ENCODE data around the gene CDC42SE1. TPM values are rescaled to one million over a fixed set of nuclear protein-coding genes. Genes with fewer than 3 reads are reported as not detected.

CDC42SE1 gene
- total and polyA plus RNA-seq, 9 of the 15 experiments (the other 6 are each of a cell fraction or from before 2014, with no cell fraction given) = 78.1 to 189 (median 114) TPM

DNA sequence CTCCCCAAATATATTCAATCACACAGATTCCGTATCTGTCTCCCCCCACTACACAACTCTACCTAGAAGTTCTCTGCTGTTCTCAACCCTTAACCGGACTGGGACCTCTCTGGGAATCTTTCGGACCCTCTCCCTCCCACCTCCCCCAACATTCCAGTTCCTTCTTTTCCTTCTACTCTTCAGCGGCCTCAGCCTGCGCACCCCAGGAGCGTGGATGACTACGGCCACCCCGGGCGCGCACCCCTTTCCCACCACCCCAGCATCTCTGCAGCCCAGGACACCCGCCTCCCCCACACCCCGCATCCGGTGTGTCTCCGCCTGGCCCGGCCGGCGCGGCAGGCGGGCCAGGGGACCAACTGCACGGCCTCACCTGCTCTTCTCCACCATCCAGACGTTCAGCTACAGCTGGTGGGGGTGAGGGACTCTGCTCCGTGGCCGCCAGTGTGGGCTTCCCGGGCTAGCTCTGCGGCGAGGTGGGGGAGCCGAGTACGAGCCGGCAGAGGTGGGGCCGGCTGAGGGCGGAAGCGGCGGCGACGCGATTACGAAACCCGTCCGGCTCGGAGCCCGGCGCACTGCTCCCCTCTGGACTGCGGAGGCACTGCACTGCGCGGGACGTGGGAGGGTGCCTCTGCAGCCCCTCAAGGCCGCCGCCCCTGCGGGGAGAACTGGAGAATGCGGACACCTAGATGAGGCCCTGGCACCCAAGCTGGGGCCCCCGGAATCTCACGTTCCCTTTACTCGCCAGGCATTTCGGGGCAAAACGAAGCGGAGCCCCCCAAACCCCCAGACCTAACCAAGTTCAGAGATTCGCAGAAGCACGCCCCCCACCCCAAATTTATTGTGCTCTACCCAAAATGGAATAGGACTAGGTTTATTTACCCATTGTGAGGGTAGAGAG lies at the start of gene CDC42SE1 (continued):
- TF ChIP-seq, protein P1, sequence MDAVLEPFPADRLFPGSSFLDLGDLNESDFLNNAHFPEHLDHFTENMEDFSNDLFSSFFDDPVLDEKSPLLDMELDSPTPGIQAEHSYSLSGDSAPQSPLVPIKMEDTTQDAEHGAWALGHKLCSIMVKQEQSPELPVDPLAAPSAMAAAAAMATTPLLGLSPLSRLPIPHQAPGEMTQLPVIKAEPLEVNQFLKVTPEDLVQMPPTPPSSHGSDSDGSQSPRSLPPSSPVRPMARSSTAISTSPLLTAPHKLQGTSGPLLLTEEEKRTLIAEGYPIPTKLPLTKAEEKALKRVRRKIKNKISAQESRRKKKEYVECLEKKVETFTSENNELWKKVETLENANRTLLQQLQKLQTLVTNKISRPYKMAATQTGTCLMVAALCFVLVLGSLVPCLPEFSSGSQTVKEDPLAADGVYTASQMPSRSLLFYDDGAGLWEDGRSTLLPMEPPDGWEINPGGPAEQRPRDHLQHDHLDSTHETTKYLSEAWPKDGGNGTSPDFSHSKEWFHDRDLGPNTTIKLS (IDR thresholded peaks at IDR 0.05; ENCODE audit: borderline replicate concordance, low read depth) = peak; percentile 49; the same call in 1 of the 2 replicates
- TF ChIP-seq CBX1 (IDR thresholded peaks at IDR 0.05; ENCODE audit: low read depth) = peak; percentile 36; the same call in 1 of the 2 replicates
- TF ChIP-seq ILF3 (IDR thresholded peaks at IDR 0.05; ENCODE audit: borderline replicate concordance) = no peak
- TF ChIP-seq, protein P2, sequence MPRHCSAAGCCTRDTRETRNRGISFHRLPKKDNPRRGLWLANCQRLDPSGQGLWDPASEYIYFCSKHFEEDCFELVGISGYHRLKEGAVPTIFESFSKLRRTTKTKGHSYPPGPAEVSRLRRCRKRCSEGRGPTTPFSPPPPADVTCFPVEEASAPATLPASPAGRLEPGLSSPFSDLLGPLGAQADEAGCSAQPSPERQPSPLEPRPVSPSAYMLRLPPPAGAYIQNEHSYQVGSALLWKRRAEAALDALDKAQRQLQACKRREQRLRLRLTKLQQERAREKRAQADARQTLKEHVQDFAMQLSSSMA (CRISPR knock-in tag; IDR thresholded peaks at IDR 0.05) = no peak
- no peak for TF ChIP-seq TEAD2 (tag; IDR thresholded peaks at IDR 0.05)
- TF ChIP-seq NR2C1 (IDR thresholded peaks at IDR 0.05) = no peak
- TF ChIP-seq NR2C1 (tag; IDR thresholded peaks at IDR 0.05) = no peak
- TF ChIP-seq MYBL2 (IDR thresholded peaks at IDR 0.05; ENCODE audit: low read depth) = no peak
- TF ChIP-seq MYBL2 (CRISPR knock-in tag; IDR thresholded peaks at IDR 0.05; ENCODE audit: borderline replicate concordance) = no peak
- TF ChIP-seq ATF1 (CRISPR knock-in tag; IDR thresholded peaks at IDR 0.05) = no peak
- TF ChIP-seq ATF1 (tag; IDR thresholded peaks at IDR 0.05) = peak; percentile 78
- TF ChIP-seq ESRRA (IDR thresholded peaks at IDR 0.05; ENCODE audit: borderline replicate concordance, low read depth) = peak; percentile 66; the same call in 1 of the 2 replicates
- TF ChIP-seq, protein P3, sequence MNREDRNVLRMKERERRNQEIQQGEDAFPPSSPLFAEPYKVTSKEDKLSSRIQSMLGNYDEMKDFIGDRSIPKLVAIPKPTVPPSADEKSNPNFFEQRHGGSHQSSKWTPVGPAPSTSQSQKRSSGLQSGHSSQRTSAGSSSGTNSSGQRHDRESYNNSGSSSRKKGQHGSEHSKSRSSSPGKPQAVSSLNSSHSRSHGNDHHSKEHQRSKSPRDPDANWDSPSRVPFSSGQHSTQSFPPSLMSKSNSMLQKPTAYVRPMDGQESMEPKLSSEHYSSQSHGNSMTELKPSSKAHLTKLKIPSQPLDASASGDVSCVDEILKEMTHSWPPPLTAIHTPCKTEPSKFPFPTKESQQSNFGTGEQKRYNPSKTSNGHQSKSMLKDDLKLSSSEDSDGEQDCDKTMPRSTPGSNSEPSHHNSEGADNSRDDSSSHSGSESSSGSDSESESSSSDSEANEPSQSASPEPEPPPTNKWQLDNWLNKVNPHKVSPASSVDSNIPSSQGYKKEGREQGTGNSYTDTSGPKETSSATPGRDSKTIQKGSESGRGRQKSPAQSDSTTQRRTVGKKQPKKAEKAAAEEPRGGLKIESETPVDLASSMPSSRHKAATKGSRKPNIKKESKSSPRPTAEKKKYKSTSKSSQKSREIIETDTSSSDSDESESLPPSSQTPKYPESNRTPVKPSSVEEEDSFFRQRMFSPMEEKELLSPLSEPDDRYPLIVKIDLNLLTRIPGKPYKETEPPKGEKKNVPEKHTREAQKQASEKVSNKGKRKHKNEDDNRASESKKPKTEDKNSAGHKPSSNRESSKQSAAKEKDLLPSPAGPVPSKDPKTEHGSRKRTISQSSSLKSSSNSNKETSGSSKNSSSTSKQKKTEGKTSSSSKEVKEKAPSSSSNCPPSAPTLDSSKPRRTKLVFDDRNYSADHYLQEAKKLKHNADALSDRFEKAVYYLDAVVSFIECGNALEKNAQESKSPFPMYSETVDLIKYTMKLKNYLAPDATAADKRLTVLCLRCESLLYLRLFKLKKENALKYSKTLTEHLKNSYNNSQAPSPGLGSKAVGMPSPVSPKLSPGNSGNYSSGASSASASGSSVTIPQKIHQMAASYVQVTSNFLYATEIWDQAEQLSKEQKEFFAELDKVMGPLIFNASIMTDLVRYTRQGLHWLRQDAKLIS (CRISPR knock-in tag; IDR thresholded peaks at IDR 0.05) = peak; percentile 78
- TF ChIP-seq PHF20 (IDR thresholded peaks at IDR 0.05; ENCODE audit: partially characterized antibody) = peak; percentile 20
- TF ChIP-seq, protein P4, sequence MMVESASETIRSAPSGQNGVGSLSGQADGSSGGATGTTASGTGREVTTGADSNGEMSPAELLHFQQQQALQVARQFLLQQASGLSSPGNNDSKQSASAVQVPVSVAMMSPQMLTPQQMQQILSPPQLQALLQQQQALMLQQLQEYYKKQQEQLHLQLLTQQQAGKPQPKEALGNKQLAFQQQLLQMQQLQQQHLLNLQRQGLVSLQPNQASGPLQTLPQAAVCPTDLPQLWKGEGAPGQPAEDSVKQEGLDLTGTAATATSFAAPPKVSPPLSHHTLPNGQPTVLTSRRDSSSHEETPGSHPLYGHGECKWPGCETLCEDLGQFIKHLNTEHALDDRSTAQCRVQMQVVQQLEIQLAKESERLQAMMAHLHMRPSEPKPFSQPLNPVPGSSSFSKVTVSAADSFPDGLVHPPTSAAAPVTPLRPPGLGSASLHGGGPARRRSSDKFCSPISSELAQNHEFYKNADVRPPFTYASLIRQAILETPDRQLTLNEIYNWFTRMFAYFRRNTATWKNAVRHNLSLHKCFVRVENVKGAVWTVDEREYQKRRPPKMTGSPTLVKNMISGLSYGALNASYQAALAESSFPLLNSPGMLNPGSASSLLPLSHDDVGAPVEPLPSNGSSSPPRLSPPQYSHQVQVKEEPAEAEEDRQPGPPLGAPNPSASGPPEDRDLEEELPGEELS (CRISPR knock-in tag; IDR thresholded peaks at IDR 0.05; ENCODE audit: borderline replicate concordance) = 0 out of 2 replicates have a peak, but pooled peaks have one; percentile 47
- peak; percentile 92; the same call in 1 of the 2 replicates for TF ChIP-seq NBN (IDR thresholded peaks at IDR 0.05; ENCODE audit: low read depth)
- TF ChIP-seq, protein P5, sequence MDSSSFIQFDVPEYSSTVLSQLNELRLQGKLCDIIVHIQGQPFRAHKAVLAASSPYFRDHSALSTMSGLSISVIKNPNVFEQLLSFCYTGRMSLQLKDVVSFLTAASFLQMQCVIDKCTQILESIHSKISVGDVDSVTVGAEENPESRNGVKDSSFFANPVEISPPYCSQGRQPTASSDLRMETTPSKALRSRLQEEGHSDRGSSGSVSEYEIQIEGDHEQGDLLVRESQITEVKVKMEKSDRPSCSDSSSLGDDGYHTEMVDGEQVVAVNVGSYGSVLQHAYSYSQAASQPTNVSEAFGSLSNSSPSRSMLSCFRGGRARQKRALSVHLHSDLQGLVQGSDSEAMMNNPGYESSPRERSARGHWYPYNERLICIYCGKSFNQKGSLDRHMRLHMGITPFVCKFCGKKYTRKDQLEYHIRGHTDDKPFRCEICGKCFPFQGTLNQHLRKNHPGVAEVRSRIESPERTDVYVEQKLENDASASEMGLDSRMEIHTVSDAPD (CRISPR knock-in tag; IDR thresholded peaks at IDR 0.05) = no peak

Measured in K562 (cell line).